H1 (cell line): ENCODE measurements around the gene COQ9. TPM values are rescaled to one million over a fixed set of nuclear protein-coding genes. Genes with fewer than 3 reads are reported as not detected.

Experiments used
- CTCF ChIA-PET: fragments of 300-600 bp; sonication (Branson Sonifier 250); formaldehyde crosslinking; loops from one replicate; lab custom pipeline; 2021; ENCODE audit not compliant: partially characterized antibody; lab: Charles Lee
- POLR2A ChIA-PET: fragments of 300-600 bp; sonication (Branson Sonifier 250); formaldehyde crosslinking; loops from one replicate; lab custom pipeline; 2021; ENCODE audit warnings: inconsistent platforms; ENCODE audit not compliant: partially characterized antibody; lab: Charles Lee
- DNase-seq, 2 experiments: peaks; one replicate each; pipeline versions ENCODE4 v3.0.0 to v3.0.0-alpha.2; 2010 to 2022; ENCODE audit warnings: low spot score in 2 of 2, low read depth in 1 of 2, mixed read lengths in 1 of 2
- FAIRE-seq: peaks from 2 replicates; lab custom pipeline; 2011; peaks lifted over from hg19 to GRCh38; lab: Jason Lieb, UNC
- H2AFZ ChIP-seq: 2 replicates; pipeline ENCODE4 v1.8.1; 2012; ENCODE audit warnings: low read length, inconsistent platforms
- H2AK5ac ChIP-seq: 2 replicates; pipeline ENCODE4 v1.6.1; 2013; ENCODE audit warnings: low read depth, low read length
- H2BK120ac ChIP-seq: replicated peaks from 2 replicates; pipeline ENCODE3; 2013; ENCODE audit warnings: low read depth, low read length, inconsistent platforms
- H2BK12ac ChIP-seq: 2 replicates; pipeline ENCODE4 v1.6.1; 2013; ENCODE audit warnings: low read depth, low read length
- H2BK15ac ChIP-seq: 2 replicates; pipeline ENCODE4 v1.6.1; 2013; ENCODE audit warnings: low read length
- H2BK20ac ChIP-seq: 2 replicates; pipeline ENCODE4 v1.6.1; 2013; ENCODE audit warnings: low read length
- H2BK5ac ChIP-seq: 2 replicates; pipeline ENCODE4 v1.6.1; 2013; ENCODE audit warnings: low read depth, low read length
- H3K14ac ChIP-seq: 2 replicates; pipeline ENCODE4 v1.6.1; 2013; ENCODE audit warnings: inconsistent platforms; ENCODE audit not compliant: insufficient read length
- H3K18ac ChIP-seq: 2 replicates; pipeline ENCODE4 v1.6.1; 2013; ENCODE audit warnings: low read length; ENCODE audit errors: extremely low read depth
- H3K23ac ChIP-seq: 2 replicates; pipeline ENCODE4 v1.6.1; 2013; ENCODE audit warnings: inconsistent platforms; ENCODE audit not compliant: insufficient read length
- H3K23me2 ChIP-seq: 2 replicates; pipeline ENCODE4 v1.6.1; 2013; ENCODE audit warnings: low read depth, low read length
- H3K27ac ChIP-seq: 2 replicates; pipeline ENCODE4 v1.6.1; 2011; ENCODE audit warnings: low read depth, low read length, inconsistent platforms
- H3K27me3 ChIP-seq, 4 experiments: replicated peaks in 1 of 4; 1 replicate in 1 of 4; 2 replicates in 3 of 4; pipeline versions ENCODE4 v1.6.1 to v1.8.1; 2011 to 2013; ENCODE audit warnings: low read length in 3 of 4, mild to moderate bottlenecking in 3 of 4, inconsistent platforms in 2 of 4, mixed read lengths in 2 of 4, moderate library complexity in 1 of 4; ENCODE audit not compliant: control insufficient read depth in 3 of 4, insufficient read depth in 3 of 4; ENCODE audit errors: extremely low read depth in 1 of 4
- H3K36me3 ChIP-seq, 4 experiments: 2 replicates each; pipeline versions ENCODE4 v1.6.1 to v1.8.1; 2011 to 2013; ENCODE audit warnings: mild to moderate bottlenecking in 4 of 4, low read length in 3 of 4, moderate library complexity in 2 of 4, control low read depth in 1 of 4, inconsistent platforms in 1 of 4; ENCODE audit not compliant: insufficient read depth in 4 of 4, control insufficient read depth in 2 of 4
- H3K4ac ChIP-seq: replicated peaks from 2 replicates; pipeline ENCODE3; 2013; ENCODE audit warnings: low read length, low read depth, mixed read lengths, inconsistent platforms; ENCODE audit not compliant: insufficient read length
- H3K4me1 ChIP-seq, 4 experiments: replicated peaks in 1 of 4; 1 replicate in 1 of 4; 2 replicates in 3 of 4; pipeline versions ENCODE4 v1.6.1 to v1.8.1; 2011 to 2013; ENCODE audit warnings: low read length in 3 of 4, inconsistent platforms in 2 of 4, mixed read lengths in 1 of 4; ENCODE audit not compliant: insufficient read depth in 4 of 4, control insufficient read depth in 3 of 4
- H3K4me2 ChIP-seq, 2 experiments: 2 replicates each; pipeline versions ENCODE4 v1.6.1 to v1.8.1; 2011 to 2013; ENCODE audit warnings: low read depth in 2 of 2, low read length in 2 of 2, control low read depth in 1 of 2, inconsistent platforms in 1 of 2, mild to moderate bottlenecking in 1 of 2; ENCODE audit not compliant: insufficient read depth in 1 of 2
- H3K4me3 ChIP-seq, 4 experiments: fragments of 200-600, 300-600 bp in 1 of 4; sonication (generic), shearing (Covaris generic), sonication (Bioruptor Twin) in 1 of 4; 2 replicates each; pipeline versions ENCODE4 v1.5.1 to v1.8.1; 2011 to 2016; ENCODE audit warnings: low read length in 4 of 4, low read depth in 3 of 4, control low read depth in 2 of 4, inconsistent platforms in 2 of 4, mild to moderate bottlenecking in 2 of 4, mixed read lengths in 1 of 4, moderate library complexity in 1 of 4; ENCODE audit not compliant: insufficient read depth in 2 of 4; ENCODE audit errors: extremely low read depth in 1 of 4
- H3K56ac ChIP-seq: replicated peaks from 2 replicates; pipeline ENCODE3; 2013; ENCODE audit warnings: low read depth, mild to moderate bottlenecking, mixed read lengths, low read length, inconsistent platforms; ENCODE audit not compliant: insufficient read length
- H3K79me1 ChIP-seq: 2 replicates; pipeline ENCODE4 v1.6.1; 2013; ENCODE audit warnings: low read depth, low read length, control low read depth
- H3K79me2 ChIP-seq, 2 experiments: 2 replicates each; pipeline versions ENCODE4 v1.6.1 to v1.8.1; 2012 to 2013; ENCODE audit warnings: low read length in 2 of 2, mild to moderate bottlenecking in 2 of 2, inconsistent platforms in 1 of 2; ENCODE audit not compliant: insufficient read depth in 2 of 2, control insufficient read depth in 1 of 2
- H3K9ac ChIP-seq, 4 experiments: replicated peaks in 1 of 4; 1 replicate in 1 of 4; 2 replicates in 3 of 4; pipeline versions ENCODE4 v1.6.1 to v1.8.1; 2011 to 2013; ENCODE audit warnings: low read depth in 3 of 4, low read length in 3 of 4, control low read depth in 2 of 4, mild to moderate bottlenecking in 2 of 4, moderate library complexity in 2 of 4, inconsistent platforms in 1 of 4; ENCODE audit errors: extremely low read depth in 1 of 4
- H3K9me3 ChIP-seq, 2 experiments: 2 replicates each; pipeline versions ENCODE4 v1.6.1 to v1.8.1; 2012 to 2013; ENCODE audit warnings: mild to moderate bottlenecking in 2 of 2, moderate library complexity in 2 of 2, control low read depth in 1 of 2, inconsistent platforms in 1 of 2, low read depth in 1 of 2, low read length in 1 of 2, mixed read lengths in 1 of 2; ENCODE audit not compliant: insufficient read depth in 2 of 2
- H4K20me1 ChIP-seq, 2 experiments: replicated peaks in 1 of 2; 2 replicates each; pipeline versions ENCODE3 to v1.8.1; 2011 to 2013; ENCODE audit warnings: inconsistent platforms in 2 of 2, low read length in 2 of 2, mild to moderate bottlenecking in 1 of 2; ENCODE audit not compliant: insufficient read depth in 2 of 2, control insufficient read depth in 1 of 2
- H4K5ac ChIP-seq: 2 replicates; pipeline ENCODE4 v1.6.1; 2013; ENCODE audit warnings: low read length, low read depth, mixed read lengths, inconsistent platforms; ENCODE audit not compliant: insufficient read length
- H4K8ac ChIP-seq: 2 replicates; pipeline ENCODE4 v1.8.0; 2013; ENCODE audit warnings: mild to moderate bottlenecking, moderate library complexity, low read length, inconsistent platforms; ENCODE audit not compliant: insufficient read depth; ENCODE audit errors: extremely low read depth
- H4K91ac ChIP-seq: replicated peaks from 2 replicates; pipeline ENCODE3; 2013; ENCODE audit warnings: low read length, mixed read lengths, inconsistent platforms; ENCODE audit not compliant: insufficient read length
- BCL11A ChIP-seq, 2 experiments: IDR thresholded peaks; one replicate each; pipeline ENCODE4 v1.6.1; 2011; ENCODE audit warnings: low read depth in 2 of 2, low read length in 2 of 2, mild to moderate bottlenecking in 2 of 2
- EP300 ChIP-seq, 2 experiments: IDR thresholded peaks; 1 replicate in 1 of 2; 2 replicates in 1 of 2; pipeline ENCODE4 v1.6.1; 2011 to 2012; ENCODE audit warnings: low read depth in 2 of 2, low read length in 2 of 2, mild to moderate bottlenecking in 2 of 2, borderline replicate concordance in 1 of 2, inconsistent platforms in 1 of 2, moderate library complexity in 1 of 2
- EZH2 ChIP-seq: fragments of 200-600 bp; sonication (generic); IDR thresholded peaks from 2 replicates; pipeline ENCODE4 v1.7.1; 2012; ENCODE audit warnings: low read depth, mild to moderate bottlenecking, moderate library complexity, low read length, inconsistent platforms; ENCODE audit not compliant: severe bottlenecking
- KDM1A ChIP-seq: fragments of 200-600, 300-600 bp; sonication (generic); IDR thresholded peaks from 2 replicates; pipeline ENCODE4 v1.7.1; 2016; ENCODE audit warnings: mild to moderate bottlenecking, low read length, borderline replicate concordance
- POLR2A ChIP-seq, 2 experiments: IDR thresholded peaks; 1 replicate in 1 of 2; 2 replicates in 1 of 2; pipeline ENCODE4 v1.6.1; 2011; ENCODE audit warnings: low read depth in 2 of 2, low read length in 2 of 2, mild to moderate bottlenecking in 2 of 2; ENCODE audit errors: control extremely low read depth in 1 of 2
- POLR2AphosphoS5 ChIP-seq: IDR thresholded peaks from 2 replicates; pipeline ENCODE4 v1.6.1; 2011; ENCODE audit warnings: low read depth, low read length
- SIX5 ChIP-seq: IDR thresholded peaks from 2 replicates; pipeline ENCODE4 v1.6.1; 2011; ENCODE audit warnings: mild to moderate bottlenecking, low read depth, low read length
- SP4 ChIP-seq: IDR thresholded peaks from 2 replicates; pipeline ENCODE4 v1.6.1; 2012; ENCODE audit warnings: low read length, inconsistent platforms
- WGBS, 2 experiments: shearing (Covaris generic) in 1 of 2; methylation state at CpG; one replicate each; pipeline versions ENCODE4 v1.1.6 to v1.1.7; 2013 to 2015; ENCODE audit warnings: low lambda C conversion rate in 2 of 2, mixed read lengths in 2 of 2, inconsistent platforms in 1 of 2, low coverage in 1 of 2, missing lambda C conversion rate in 1 of 2; ENCODE audit not compliant: insufficient replicate concordance in 2 of 2, insufficient coverage in 1 of 2, insufficient read length in 1 of 2; ENCODE audit errors: extremely low coverage in 1 of 2, missing lambda C conversion rate in 1 of 2; 5-methylcytosine and 5-hydroxymethylcytosine counted together
- polyA plus RNA-seq, 7 experiments: library from polyadenylated mRNA; depleted of rRNA in 3 of 7; stranded (reverse) in 5 of 7; unstranded in 2 of 7; fragments of >200 nt in 5 of 7; fragments of 200-250 nt in 2 of 7; gene quantifications; 1 replicate in 5 of 7; 2 replicates in 1 of 7; 4 replicates in 1 of 7; pipeline versions ENCODE4 v1.2.1 to v1.2.3, GENCODE V29; 2011 to 2013; ENCODE audit warnings: missing spikeins in 2 of 7, mixed read lengths in 2 of 7
- total RNA-seq: library from RNA; stranded (reverse); fragmentation: NEBNext Ultra II Directional; extraction: Animal tissue kit (Norgen Biotek cat#: 25700); gene quantifications from 2 replicates; pipeline ENCODE4 v1.2.1, GENCODE V29; 2021
- TF ChIP-seq, protein P1 (sequence below): IDR thresholded peaks from 2 replicates; pipeline ENCODE4 v1.6.1; 2011; ENCODE audit warnings: low read length, improper control_type of control experiment

The COQ9 gene
- total and polyA plus RNA-seq, 2 of the 8 experiments (the other 6 are each of a cell fraction or from before 2014, with no cell fraction given) = 33.3 to 60.3 TPM

- H3K36me3 ChIP-seq = no peaks in the 10 kb centered on the region
- H3K79me2 ChIP-seq = no peaks in the 10 kb centered on the region
- H3K4me2 ChIP-seq = no peak overlapping the region
- H2BK15ac ChIP-seq = no peak overlapping the region
- H3K14ac ChIP-seq = no peak overlapping the region
- no peaks in the 10 kb centered on the region for H3K79me1 ChIP-seq
- peak overlapping the region; percentile 12 for H3K56ac ChIP-seq
- no peak overlapping the region for H3K27ac ChIP-seq
- peaks cover 0 to 4% of the 10 kb centered on the region in 2 experiments for H4K20me1 ChIP-seq
- no peak overlapping the region for H2AFZ ChIP-seq
- 82 to 100% methylated on average over 4 to 5 of the region's 5 CpGs for WGBS, 2 experiments
- H3K27me3 ChIP-seq = no peaks in the 10 kb centered on the region
- CTCF ChIA-PET = interaction anchor here (4.3 to 19.2 kb wide), 2 partner anchors 11 to 104 kb away, joined by 39 to 513 read pairs; no protein-coding TSS in a partner anchor
- no peak overlapping the region for H3K4ac ChIP-seq
- POLR2A ChIA-PET = no interaction called here
- H3K9me3 ChIP-seq = no peaks in the 10 kb centered on the region; a peak in 1 of 4 replicates
- DNase-seq (no peak), FAIRE-seq (no peak)
- no peak overlapping the region for H3K9ac ChIP-seq
- no peak overlapping the region for H4K91ac ChIP-seq
- H2AK5ac ChIP-seq = no peak overlapping the region
- TF ChIP-seq SIX5 (no peak), EZH2 (no peak), SP4 (no peak), POLR2A (IDR thresholded peaks at IDR 0.05; ENCODE audit: control extremely low read depth in 1 of 2, low read depth in 2 of 2, low read length in 2 of 2) (no peak), KDM1A (no peak), EP300 (IDR thresholded peaks at IDR 0.05; ENCODE audit: borderline replicate concordance in 1 of 2, low read depth in 2 of 2, low read length in 2 of 2) (no peak), BCL11A (IDR thresholded peaks at IDR 0.05; ENCODE audit: low read depth in 2 of 2, low read length in 2 of 2) (no peak), POLR2AphosphoS5 (no peak)
- TF ChIP-seq, protein P1, sequence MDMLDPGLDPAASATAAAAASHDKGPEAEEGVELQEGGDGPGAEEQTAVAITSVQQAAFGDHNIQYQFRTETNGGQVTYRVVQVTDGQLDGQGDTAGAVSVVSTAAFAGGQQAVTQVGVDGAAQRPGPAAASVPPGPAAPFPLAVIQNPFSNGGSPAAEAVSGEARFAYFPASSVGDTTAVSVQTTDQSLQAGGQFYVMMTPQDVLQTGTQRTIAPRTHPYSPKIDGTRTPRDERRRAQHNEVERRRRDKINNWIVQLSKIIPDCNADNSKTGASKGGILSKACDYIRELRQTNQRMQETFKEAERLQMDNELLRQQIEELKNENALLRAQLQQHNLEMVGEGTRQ = no peak
- H3K23me2 ChIP-seq = peaks cover 9% of the 10 kb centered on the region; the same call in 1 of the 2 replicates
- H3K4me1 ChIP-seq = no peaks in the 10 kb centered on the region; a peak in 2 of 7 replicates
- no peak overlapping the region for H2BK5ac ChIP-seq
- H3K23ac ChIP-seq = no peak overlapping the region
- no peak overlapping the region for H4K8ac ChIP-seq
- no peak overlapping the region for H3K4me3 ChIP-seq
- H3K18ac ChIP-seq = no peak overlapping the region
- H2BK120ac ChIP-seq = no peak overlapping the region
- no peak overlapping the region for H2BK20ac ChIP-seq
- H2BK12ac ChIP-seq = no peak overlapping the region
- H4K5ac ChIP-seq = no peak overlapping the region
These were observed 39.5 kb upstream of the COQ9 start for GRCh38 chr16:57407521-57408353.
